Measurements from ENCODE around the gene MAPKBP1.

Gene MAPKBP1

GRCh38 chr15:41809121-41809520 lies 34.8 kb downstream of the MAPKBP1 start:
- H3K27ac ChIP-seq (ENCODE audit: low read length), result no peak overlapping the region
- no peak overlapping the region for H3K9ac ChIP-seq (ENCODE audit: low read length)
- H4K20me1 ChIP-seq (ENCODE audit: insufficient read depth, low read length), result no peaks in the 10 kb centered on the region
- no peaks in the 10 kb centered on the region for H3K9me2 ChIP-seq (replicated peaks; ENCODE audit: insufficient read depth, low read length)
- H3K27me3 ChIP-seq (replicated peaks; ENCODE audit: insufficient read depth, low read length), result no peaks in the 10 kb centered on the region
- no peaks in the 10 kb centered on the region for H3K36me3 ChIP-seq (replicated peaks; ENCODE audit: insufficient read depth, low read length)
- no peak overlapping the region for H3K4me3 ChIP-seq (ENCODE audit: low read length)
- no peak overlapping the region for H2AFZ ChIP-seq (ENCODE audit: low read length)
- H3K9me3 ChIP-seq (replicated peaks; ENCODE audit: insufficient read depth, low read length), result no peaks in the 10 kb centered on the region
- H3K4me1 ChIP-seq (ENCODE audit: low read length), result no peaks in the 10 kb centered on the region
- H3K4me2 ChIP-seq (ENCODE audit: low read depth, low read length), result no peak overlapping the region
- H3F3A ChIP-seq (ENCODE audit: insufficient read depth, low read length), result no peaks in the 10 kb centered on the region
- TF ChIP-seq CTCF (IDR thresholded peaks at IDR 0.05; ENCODE audit: low read length) (no peak), EZH2phosphoT487 (IDR thresholded peaks at IDR 0.05; ENCODE audit: low read length) (no peak), EZH2 (optimal IDR thresholded peaks at IDR 0.05; ENCODE audit: low read depth, low read length) (no peak)
- no peaks in the 10 kb centered on the region for H3K79me2 ChIP-seq (ENCODE audit: low read length)
- DNase-seq, result no peak

- Histone ChIP-seq H3K27me3 (replicated peaks; ENCODE audit: insufficient read depth, low read length) (no peaks in the 10 kb centered on the region), H4K20me1 (ENCODE audit: insufficient read depth, low read length) (no peaks in the 10 kb centered on the region), H3K4me2 (ENCODE audit: low read depth, low read length) (no peak overlapping the region), H3K4me3 (ENCODE audit: low read length) (no peak overlapping the region), H3F3A (ENCODE audit: insufficient read depth, low read length) (no peaks in the 10 kb centered on the region), H3K79me2 (ENCODE audit: low read length) (no peaks in the 10 kb centered on the region), H3K36me3 (replicated peaks; ENCODE audit: insufficient read depth, low read length) (no peaks in the 10 kb centered on the region), H3K9ac (ENCODE audit: low read length) (no peak overlapping the region), H3K4me1 (ENCODE audit: low read length) (no peaks in the 10 kb centered on the region), H3K9me3 (replicated peaks; ENCODE audit: insufficient read depth, low read length) (no peaks in the 10 kb centered on the region), H3K9me2 (replicated peaks; ENCODE audit: insufficient read depth, low read length) (no peaks in the 10 kb centered on the region), H2AFZ (ENCODE audit: low read length) (no peak overlapping the region), H3K27ac (ENCODE audit: low read length) (no peak overlapping the region)
- DNase-seq, result no peak
- TF ChIP-seq EZH2phosphoT487 (IDR thresholded peaks at IDR 0.05; ENCODE audit: low read length) (no peak), CTCF (IDR thresholded peaks at IDR 0.05; ENCODE audit: low read length) (no peak), EZH2 (optimal IDR thresholded peaks at IDR 0.05; ENCODE audit: low read depth, low read length) (no peak)
These were observed 35.4 kb downstream of the MAPKBP1 start for GRCh38 chr15:41809526-41810220.

- Histone ChIP-seq H3K9me2 (replicated peaks; ENCODE audit: insufficient read depth, low read length) (no peaks in the 10 kb centered on the region), H3K9ac (ENCODE audit: low read length) (no peak overlapping the region), H3K79me2 (ENCODE audit: low read length) (no peaks in the 10 kb centered on the region), H4K20me1 (ENCODE audit: insufficient read depth, low read length) (no peaks in the 10 kb centered on the region), H3K9me3 (replicated peaks; ENCODE audit: insufficient read depth, low read length) (no peaks in the 10 kb centered on the region), H3K4me2 (ENCODE audit: low read depth, low read length) (no peak overlapping the region), H2AFZ (ENCODE audit: low read length) (0 out of 2 replicates have a peak overlapping the region, but pooled peaks have one; percentile 1), H3K4me3 (ENCODE audit: low read length) (no peak overlapping the region), H3F3A (ENCODE audit: insufficient read depth, low read length) (no peaks in the 10 kb centered on the region), H3K27me3 (replicated peaks; ENCODE audit: insufficient read depth, low read length) (no peaks in the 10 kb centered on the region), H3K36me3 (replicated peaks; ENCODE audit: insufficient read depth, low read length) (no peaks in the 10 kb centered on the region), H3K4me1 (ENCODE audit: low read length) (no peaks in the 10 kb centered on the region), H3K27ac (ENCODE audit: low read length) (no peak overlapping the region)
- DNase-seq, result no peak
- no peak for TF ChIP-seq EZH2 (optimal IDR thresholded peaks at IDR 0.05; ENCODE audit: low read depth, low read length)
- no peak for TF ChIP-seq EZH2phosphoT487 (IDR thresholded peaks at IDR 0.05; ENCODE audit: low read length)
- TF ChIP-seq CTCF (IDR thresholded peaks at IDR 0.05; ENCODE audit: low read length), result no peak
These were observed 36.6 kb downstream of the MAPKBP1 start for GRCh38 chr15:41810651-41811431.

Measured in MM.1S (cell line).